Transverse colon (tissue), 4 donors: Measurements from ENCODE around the gene PITX1.

ENCODE experiments used
- CTCF ChIP-seq, 5 experiments: fragments of 200-600 bp in 3 of 5; fragments of 450-650 bp in 2 of 5; sonication (generic) in 3 of 5; IDR thresholded peaks; 1 replicate in 2 of 5; 2 replicates in 3 of 5; pipeline ENCODE4 v1.5.1; 2016 to 2017; ENCODE audit warnings: antibody characterized with exemption in 5 of 5, inconsistent platforms in 3 of 5, mild to moderate bottlenecking in 2 of 5, moderate library complexity in 1 of 5
- EP300 ChIP-seq: sonication (generic); formaldehyde crosslinking; IDR thresholded peaks from one replicate; pipeline ENCODE4 v1.6.1; 2017; ENCODE audit warnings: antibody characterized with exemption, low read depth
- POLR2A ChIP-seq: fragments of 450-650 bp; IDR thresholded peaks from one replicate; pipeline ENCODE4 v1.6.1; 2016; ENCODE audit warnings: antibody characterized with exemption, mild to moderate bottlenecking, moderate library complexity
- POLR2AphosphoS5 ChIP-seq, 3 donors: sonication (generic); formaldehyde crosslinking; IDR thresholded peaks; one replicate each; pipeline ENCODE4 v1.6.1; 2016; ENCODE audit warnings: antibody characterized with exemption in 3 of 3

- TF ChIP-seq CTCF (IDR thresholded peaks at IDR 0.05) (no peak), POLR2A (no peak), POLR2AphosphoS5 (IDR thresholded peaks at IDR 0.05) (no peak), EP300 (no peak)
These were observed 24.1 kb downstream of the PITX1 start for GRCh38 chr5:135009736-135010501.
